GM23248 (cell line): ENCODE data around the gene NBR1.

Experiments
- EZH2 ChIP-seq: fragments of 200-600 bp; sonication (generic); IDR thresholded peaks from 2 replicates; pipeline ENCODE4 v1.6.1; 2018; ENCODE audit warnings: antibody characterized with exemption, mild to moderate bottlenecking; ENCODE audit not compliant: insufficient read depth, poor library complexity, severe bottlenecking
- EZH2phosphoT487 ChIP-seq: fragments of 200-600 bp; sonication (generic); IDR thresholded peaks from 2 replicates; pipeline ENCODE4 v1.6.1; 2018; ENCODE audit warnings: antibody characterized with exemption, moderate library complexity, mild to moderate bottlenecking, low read depth; ENCODE audit not compliant: insufficient read depth

- TF ChIP-seq EZH2 (no peak), EZH2phosphoT487 (no peak)
Measured at GRCh38 chr17:43215341-43215740, 44.3 kb downstream of the NBR1 start.
